D341Med (cell line): ENCODE measurements around the gene SHPK.

Experiments used
- DNase-seq: peaks from one replicate; pipeline ENCODE4 v3.0.0; 2012; ENCODE audit warnings: low spot score

SHPK gene

DNA sequence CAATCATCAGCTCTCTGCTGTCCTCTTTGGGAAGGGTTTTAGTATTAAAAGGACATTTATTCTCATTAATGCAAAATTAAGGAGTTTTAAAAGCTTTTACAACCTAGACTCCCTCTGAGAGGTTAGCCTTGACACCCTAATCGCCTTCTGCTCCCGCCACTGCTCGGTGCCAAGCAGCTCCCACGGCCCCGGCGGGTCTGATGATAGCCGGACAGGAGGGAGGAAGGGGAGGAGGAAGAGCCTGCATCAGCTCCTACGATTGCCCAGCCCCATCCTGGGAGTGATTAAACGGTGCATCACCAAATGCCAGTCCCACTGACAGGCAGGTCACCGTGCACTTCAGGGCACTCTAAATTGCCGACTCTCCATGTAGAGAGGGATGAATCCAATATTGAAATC, 8.3 kb downstream of the SHPK start:
- DNase-seq = no peak

DNA sequence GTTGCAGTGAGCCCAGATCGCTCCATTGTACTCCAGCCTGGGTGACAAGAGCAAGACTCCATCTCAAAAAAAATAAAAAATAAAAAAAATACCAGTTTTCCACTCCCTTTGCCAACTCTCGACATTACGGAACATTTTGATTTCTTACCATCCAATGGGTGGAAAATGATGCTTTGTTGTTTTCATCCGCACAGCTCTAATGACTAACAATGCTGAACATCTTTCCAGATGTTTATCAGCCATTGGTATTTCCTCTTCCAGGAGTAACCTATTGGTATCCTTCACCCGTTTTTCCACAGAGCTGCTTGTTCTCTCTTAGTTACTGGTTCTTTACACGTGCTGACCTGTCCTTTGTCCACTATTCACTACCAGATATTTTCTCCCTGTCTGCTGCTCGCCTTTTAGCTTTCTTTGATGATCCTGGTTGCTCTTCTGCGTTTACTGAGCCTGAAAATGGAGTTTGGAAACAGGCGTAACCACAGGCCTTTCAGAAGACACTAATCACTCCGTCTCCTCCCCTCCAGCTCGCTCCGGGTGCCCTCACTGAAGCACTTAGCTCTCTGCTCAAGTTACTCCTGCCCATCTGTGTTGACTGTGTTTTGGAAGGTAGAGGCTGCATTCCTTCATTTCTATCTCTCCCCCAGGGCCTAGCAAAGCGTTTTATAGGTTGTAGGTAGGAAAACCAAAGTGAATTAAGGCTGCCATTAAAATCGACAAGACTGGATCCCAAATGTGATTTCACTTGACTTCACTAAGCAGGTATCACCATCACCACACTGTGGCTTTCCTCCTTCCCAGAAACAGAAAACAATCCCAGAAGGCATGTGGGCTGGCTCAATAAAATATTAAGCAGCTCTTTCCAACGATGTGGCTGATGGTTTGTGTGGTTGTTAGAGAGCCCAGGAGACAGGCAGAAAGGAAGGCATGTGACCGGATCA, 8.9 kb downstream of the SHPK start:
- DNase-seq = no peak

DNA sequence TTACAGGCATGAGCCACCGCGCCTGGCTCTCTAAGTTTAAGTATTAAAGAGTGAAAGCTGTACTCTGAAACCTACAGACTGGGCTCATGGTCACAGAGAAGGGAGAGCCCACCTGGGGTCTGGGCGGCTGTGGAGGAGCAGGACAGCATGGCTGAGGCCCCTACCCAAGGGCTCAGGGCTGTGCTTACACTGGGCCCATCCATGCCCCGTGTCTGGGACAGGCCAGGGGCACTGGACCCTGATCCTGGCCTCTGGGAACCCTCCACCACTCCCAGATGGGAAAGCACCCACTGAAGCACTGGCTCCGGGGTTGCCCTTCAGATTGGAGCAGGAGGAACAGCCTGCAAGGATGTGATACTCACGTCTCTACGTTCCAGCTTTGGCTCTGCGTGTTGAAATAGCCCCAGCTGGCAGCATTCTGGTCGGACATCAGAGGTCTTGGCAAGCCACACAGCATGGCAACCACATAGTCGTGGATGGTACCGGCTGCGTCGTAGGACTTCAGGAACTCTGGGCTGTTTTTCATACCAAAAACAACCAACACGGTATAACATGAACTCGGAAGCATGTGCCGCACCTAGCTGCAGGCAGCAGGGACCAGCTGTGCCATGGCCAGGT, 13.0 kb downstream of the SHPK start:
- no peak for DNase-seq

DNA sequence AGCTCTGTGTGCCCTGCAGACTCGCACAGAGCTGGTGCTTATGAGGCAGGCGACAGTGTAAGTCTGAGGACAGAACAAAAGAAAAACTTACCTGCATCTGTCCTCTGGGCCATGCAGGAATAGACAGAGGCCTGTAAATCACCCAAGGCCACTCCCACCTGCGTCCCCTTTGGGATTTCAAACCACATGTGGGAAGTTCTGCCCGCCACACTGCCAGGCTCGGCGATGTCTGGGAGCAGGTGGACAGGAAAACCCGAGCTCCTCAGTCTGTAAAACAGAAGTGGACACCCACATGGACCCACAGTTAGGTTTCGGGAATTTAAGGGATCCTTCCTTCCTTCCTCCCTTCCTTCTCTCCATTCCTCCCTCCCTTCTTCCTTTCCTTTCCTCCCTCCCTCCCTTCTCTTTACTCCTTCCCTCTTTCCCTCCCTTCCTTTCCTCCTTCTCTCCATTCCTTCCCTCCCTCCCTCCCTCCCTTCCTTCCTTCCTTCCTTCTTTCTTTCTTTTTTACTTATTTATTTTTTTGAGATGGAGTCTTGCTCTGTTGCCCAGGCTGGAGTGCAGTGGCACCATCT, 14.8 kb downstream of the SHPK start:
- no peak for DNase-seq

DNA sequence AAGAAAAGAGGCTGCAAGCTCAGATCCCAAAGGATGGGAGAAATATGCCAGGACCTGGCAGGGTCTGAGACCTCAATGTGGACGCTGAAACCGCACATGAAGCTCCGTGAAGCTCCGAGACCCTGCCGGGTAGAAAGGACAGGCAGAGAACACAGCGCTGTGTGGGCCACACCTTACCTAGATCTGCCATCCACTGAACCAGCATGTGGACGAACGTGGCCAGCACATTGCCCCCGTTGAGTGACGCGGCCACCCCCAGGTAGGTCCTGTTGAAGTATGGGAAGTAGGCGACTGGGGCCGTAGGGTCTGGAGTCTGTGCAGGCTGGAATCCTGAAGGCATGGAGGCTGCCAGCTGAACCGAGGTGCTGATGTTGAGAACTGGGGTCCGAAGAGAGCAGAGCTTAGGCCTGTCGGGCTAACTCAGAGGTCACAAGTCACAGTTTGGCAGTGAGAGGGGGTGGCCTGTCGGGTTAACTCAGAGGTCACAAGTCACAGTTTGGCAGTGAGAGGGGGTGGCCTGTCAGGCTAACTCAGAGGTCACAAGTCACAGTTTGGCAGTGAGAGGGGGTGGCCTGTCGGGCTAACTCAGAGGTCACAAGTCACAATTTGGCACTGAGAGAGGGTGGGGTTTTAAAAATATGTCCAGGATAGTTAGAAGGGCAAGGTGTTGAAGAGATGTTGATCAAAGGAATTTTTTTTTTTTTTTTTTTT, 20.7 kb downstream of the SHPK start:
- no peak for DNase-seq

DNA sequence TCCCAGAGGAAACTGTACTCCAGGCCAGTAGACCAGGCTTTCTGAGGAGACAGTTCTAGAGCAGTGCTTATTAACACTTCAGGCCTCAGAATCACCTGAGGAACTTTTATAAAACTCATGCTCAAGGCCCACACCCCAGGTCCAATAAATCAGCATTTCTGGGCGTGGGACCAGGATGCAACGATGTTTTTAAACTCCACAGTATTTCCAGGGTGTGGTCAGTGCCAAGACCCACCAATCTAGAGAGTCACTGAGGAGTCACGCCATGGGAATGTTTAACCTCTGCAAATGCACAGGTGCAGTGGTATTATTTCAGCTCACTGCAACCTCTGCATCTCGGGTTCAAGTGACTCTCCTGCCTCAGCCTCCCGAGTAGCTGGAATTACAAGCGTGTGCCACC, 22.9 kb downstream of the SHPK start:
- DNase-seq = no peak

DNA sequence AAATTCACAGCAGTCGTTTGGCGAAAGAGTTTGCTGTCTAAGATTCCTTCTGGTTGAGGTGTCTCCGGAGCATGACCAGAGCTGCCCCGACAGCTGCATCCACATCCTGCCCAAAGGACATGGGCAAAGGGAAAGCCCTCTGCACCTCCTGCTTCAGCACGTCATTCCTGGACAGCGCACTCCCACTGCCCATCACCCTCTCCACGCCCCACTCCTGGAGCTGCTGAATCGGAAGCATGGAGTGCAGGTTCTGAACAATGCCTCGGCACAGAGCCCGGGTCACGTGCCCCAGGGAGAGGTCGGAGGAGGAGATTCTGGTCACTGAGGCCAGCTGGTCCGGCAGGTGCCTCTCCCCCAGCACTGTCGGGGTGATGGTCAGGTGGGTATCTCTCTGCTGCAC, 25.5 kb downstream of the SHPK start:
- no peak for DNase-seq

DNA sequence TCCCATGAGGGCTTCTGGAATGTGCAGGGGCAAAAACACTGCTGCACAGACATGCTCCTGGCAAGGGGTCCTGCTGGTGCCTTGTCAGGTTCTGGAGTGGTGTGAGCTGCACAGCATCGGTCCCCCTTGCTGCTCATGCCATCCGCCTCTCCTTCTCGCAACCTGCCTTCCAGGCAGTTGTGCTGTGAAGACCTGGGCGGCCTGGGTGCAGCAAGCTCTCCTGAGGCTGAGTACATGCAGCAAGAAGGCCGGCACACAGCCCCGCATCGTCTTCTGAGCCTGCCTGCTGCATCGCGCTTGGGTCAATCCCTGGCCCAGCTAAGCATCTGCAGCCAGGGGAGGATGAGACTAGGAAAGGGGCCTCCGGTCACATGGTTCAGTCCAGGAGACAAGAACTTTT, 26.4 kb downstream of the SHPK start:
- DNase-seq = no peak

DNA sequence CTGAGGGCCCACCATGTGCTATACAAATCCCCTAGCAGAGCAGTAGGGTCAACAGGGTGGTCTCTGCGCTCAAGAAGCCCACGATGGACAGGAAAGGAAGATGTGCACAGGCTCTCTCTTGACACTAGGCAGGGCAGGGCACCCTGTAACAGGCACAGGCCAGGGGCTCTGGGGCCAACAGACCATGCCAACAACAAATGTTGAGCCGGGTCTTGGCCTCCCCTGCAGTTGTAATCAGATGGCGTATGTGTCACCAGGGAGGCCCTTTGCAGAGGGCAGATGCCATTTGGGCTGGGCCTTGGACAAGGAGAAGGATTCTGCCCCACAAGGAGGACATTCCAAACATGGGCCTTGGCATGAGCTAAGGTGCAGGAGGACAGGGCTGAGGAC, 32.2 kb downstream of the SHPK start:
- DNase-seq = no peak

DNA sequence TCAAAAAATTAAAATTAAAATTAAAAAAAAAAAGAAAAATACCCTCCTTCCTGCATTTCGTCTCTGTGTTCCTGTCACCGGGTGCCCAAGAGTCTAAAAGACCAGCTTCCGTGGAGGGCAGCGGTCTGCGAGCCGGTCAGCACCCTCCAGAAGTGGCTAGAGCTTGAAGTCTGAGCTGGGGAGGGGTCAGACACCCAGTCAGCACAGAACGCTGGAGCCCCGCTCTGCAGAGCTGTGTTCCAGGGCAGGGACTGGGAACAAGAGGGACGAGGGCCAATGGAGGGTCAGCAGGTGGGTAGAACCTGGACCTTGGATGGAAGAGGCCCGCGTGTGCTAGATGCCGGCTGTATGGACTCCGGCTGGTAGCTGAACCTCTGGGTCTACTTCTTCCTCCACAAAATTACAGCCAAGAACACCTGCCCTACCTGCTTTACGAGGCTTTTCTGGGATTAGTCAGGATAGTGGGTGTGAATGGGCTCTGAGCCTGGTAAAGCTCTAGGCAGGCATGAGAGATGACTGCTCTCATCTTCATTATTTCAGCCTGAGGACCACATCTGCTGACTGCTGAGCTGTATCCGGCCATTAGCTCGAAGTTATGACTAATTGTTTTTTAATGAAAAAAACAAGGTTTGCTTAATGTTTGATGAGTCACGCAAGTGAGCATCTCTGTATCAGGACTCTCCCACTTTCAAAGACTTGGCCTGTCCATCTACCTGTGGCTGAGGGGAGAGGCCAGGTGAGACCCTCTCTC, 32.8 kb downstream of the SHPK start:
- no peak for DNase-seq

DNA sequence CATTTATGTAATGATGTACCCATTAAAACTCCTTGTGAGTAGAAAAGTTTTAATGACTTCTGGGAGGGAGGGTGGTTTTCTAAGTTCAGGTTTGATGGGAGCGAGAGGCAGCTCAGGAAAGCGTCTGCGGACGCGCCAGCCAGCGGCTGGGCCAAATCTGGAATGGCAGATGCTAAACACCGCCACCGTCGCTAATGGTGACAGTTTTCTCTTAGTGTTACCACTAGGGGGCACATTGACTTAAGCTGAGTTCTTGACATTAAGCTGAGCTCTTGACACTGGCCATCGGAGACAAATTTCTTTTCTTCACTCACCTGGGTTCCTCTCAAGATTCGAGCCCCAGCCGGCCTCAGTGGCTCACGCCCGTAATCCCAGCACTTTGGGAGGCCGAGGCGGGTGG, 33.6 kb downstream of the SHPK start:
- no peak for DNase-seq

DNA sequence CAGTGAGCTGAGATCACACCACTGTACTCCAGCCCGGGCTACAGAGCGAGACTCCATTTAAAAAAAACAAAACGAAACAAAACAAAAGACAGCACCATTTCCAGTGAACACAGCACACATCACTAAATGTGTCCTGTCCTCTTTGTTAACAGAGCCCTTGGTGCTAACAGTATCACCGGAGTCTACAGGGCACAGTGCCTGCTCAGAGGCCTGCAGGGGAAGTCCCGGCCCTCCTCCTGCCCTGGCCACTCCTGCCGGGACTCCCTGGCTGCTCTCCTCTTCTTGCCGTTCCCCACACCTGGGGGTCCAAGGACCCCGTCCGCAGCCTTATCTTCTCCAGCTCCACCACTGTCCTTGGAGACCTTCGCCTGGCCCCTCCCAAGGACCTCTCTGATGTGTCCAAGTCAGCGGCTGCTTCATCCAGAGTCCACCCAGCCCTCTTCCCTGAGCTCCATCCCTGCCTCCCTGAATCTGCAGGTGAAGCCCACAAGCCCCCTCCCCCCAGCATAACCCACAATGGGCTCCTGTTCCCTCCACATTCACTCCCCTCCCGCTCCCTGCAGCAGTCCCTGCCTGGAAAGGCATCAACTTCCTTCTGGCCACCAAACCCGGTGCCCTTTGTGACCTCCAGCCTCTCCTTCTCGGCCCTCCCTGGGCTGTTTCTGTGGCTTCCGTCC, 35.4 kb downstream of the SHPK start:
- no peak for DNase-seq

DNA sequence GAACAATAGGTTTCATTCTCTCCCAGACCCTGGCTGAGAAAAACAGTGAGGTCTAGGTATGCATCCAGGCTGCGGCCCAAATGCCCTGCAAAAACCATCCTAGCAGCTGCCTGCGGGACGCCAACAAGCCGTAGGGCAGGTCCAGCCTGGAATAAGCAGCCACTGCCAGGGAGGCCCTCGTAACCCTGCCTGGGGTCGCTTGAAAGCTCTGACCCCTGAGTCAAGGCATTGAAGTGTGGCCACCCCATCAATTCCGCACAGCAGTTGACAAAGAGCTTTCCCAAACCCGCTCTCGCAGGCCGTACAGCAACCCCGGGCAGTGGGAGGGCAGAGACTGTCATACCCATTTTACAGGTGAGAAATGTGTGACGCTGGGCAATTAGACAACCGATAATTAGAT, 38.0 kb downstream of the SHPK start:
- DNase-seq = no peak

DNA sequence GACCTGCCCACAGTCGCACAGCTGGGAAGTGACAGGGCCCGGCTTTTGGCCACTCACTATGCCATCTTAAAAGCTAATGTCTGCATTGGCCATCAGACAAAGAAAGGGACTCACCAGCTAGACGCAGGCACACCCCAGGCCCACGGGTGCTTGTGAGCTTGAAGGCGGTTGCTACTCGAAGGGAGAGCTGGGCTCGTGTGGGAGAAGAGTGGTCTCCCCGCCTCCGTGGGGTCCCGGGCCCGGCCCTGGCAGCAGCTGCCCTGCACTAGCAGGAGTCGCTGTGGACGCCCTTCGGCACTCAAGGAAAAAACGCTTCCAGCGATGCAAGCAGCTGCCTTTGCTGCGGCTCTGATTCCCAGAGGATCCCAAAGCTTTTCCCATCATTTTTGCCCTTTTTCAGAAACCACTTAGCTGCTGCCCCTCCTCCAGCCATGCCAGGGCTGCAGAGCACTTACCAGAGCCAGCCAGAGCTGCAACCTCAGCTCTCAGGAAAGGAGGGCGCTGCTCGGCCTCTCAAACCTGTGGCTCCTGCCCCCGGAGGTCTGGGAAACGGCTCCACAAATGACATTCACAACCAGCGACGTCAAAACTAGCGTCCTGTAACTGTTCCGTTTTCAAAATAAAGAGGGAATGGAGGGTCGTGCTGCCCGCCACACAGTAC, 39.1 kb downstream of the SHPK start:
- no peak for DNase-seq

DNA sequence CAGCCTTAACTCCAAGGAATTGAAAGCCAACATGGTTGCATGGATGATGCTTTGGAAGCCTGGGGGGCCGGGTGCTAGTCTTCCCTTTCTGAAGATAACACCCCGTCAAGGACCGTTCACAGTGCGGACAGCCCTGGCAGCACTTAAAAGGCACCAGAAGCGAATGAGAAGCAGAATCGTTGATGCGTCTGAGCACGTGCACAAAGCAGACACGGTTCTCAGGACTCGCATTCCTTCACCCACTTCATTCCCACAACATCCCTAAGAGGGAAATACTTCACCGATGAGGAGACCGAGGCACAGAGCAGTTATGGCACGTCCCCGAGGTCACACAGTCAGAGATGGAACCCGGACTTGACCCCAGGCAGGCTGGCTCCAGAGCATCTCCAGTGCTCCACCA, 41.1 kb downstream of the SHPK start:
- DNase-seq = no peak

DNA sequence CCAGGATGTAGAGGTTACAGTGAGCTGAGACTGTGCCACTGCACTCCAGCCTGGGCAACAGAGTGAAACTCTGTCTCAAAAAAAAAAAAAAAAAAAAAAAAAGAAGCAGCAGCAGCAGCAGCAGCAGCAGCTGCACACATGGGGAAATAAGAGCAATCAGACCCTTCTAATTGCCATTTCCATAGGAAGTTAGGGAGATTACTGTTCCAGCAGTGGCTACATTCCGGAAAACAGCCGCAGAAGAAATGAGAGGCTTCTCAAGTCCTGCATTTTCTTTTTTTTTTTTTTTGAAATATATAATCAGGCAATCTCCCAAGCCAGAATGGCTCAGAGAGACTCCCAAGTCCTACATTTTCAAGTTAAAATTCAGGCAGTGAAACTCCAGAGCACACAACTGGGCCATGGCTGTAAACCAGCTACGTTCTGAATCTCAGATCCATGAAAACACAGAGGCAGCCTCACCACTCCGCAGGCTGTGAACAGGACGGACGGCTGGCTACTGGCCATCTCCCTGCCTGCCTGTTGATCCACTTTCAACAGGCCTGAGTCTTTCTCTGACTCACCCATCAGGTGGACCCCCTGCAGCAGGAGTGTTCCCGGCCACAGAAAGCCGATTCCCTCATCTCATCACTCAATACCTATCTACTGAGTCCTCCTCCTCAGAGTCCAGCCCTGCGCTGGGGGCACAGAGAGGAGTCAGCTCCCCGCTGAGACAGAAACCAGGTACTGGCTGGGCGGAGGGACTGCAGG, 41.8 kb downstream of the SHPK start:
- no peak for DNase-seq

DNA sequence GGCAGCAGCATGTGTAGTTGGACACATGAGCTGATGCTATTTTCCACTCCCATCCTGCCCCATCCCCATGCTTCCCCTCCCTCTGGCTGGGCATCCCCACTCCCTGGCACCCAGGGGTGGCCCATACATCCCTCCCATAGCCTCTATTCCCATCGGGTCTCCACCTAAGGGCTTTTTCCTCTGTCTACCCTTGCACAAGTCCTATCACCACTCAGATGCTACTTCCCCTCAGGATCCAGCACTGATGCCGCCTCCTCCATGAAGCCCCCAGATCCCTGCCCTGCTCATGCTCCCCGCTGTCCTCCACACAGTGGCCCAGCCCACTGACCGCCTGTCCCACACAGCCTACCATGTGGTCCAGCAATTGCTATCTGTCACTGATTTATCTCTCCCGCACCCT, 42.7 kb downstream of the SHPK start:
- DNase-seq = no peak

DNA sequence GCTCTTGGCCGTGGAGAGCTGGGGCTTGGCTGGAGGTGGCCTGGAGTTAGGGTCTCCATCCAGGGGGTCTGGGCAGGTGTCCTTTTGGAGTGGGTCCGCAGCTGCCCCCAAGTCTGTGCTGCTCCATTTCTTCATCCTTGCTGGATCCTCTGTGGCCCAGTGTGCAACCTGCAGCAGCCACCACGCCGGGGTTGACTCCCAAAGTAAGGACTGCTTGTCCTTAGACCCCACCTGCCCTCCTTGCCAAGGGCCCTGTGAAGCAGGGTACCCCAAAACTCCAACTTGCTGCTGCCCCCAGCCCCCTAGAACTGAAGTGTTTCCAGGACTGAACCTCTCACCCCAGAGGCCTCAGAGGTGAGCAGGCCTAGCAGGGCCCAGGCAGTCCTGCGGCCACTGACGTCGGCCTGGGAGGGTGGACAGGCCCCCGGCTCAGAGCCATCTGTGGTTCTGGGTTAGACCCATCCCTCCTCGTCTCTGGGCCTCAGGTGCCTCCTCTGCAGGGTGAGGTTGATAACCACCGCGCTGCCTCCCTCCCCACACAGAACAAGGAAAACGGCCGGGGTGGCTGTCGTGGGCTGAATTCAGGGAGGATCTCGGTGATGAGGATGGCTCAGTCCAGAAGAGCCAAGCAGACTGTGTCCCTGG, 43.7 kb downstream of the SHPK start:
- no peak for DNase-seq

DNA sequence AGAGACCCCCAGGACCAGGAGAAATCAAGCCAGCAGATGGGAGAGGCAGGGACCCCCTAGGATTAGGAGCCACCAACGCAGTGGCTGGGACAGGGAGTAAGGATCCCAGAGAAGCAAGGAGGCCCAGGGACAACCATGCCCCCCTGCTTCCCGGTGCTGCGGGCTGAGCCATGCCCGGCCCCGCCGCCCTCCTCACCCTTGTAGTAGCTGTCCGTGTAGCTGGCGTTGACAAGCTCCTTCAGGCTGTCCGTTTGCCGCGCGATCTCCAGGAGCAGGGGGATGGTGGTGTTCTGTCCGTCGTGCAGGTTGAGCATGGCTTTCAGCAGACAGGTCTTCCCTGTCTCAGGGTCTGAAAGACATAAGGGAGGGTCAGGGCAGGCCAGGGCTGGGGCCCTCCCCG, 45.3 kb downstream of the SHPK start:
- no peak for DNase-seq

DNA sequence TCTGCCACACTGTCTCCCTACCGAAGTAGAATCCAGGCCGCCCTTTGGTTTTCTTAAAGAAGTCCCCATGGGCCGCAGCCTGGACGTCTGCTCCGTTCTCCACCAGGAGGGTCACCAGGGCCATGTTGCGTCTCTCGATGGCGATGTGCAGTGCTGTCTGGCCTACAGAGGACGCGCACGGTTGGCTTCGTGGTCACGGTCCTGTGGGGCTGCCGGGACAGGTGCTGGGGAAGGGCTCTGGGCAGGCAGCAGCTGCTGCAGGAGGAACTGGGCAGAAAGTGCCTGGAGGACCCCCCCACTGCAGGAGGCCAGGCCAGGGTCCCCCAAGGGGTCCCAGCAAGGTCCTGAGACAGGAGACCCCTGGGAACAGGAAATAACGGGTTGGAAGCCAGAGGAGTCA, 45.8 kb downstream of the SHPK start:
- DNase-seq = no peak
